Aorta (tissue), 5 donors: ENCODE results near the gene HEATR5A. TPM values are rescaled to one million over a fixed set of nuclear protein-coding genes. Genes with fewer than 3 reads are reported as not detected.

Source experiments
- ATAC-seq: fragments of 200-7000 bp; cut with Tn5 transposase; one replicate; pipeline ENCODE4 v1.9.1; 2022; ENCODE audit warnings: moderate library complexity; ENCODE audit not compliant: low FRiP score
- DNase-seq, 2 donors: peaks; one replicate each; pipeline ENCODE4 v3.0.0-alpha.2; 2020
- H3K27ac ChIP-seq, 2 donors: one replicate each; pipeline ENCODE4 v1.5.1; 2013; ENCODE audit warnings: low read length in 2 of 2, mild to moderate bottlenecking in 2 of 2, moderate library complexity in 2 of 2, control low read depth in 1 of 2, inconsistent platforms in 1 of 2, low read depth in 1 of 2
- H3K27me3 ChIP-seq, 2 donors: one replicate each; pipeline ENCODE4 v1.6.1; 2013; ENCODE audit warnings: control low read depth in 1 of 2, low read length in 1 of 2, mild to moderate bottlenecking in 1 of 2, moderate library complexity in 1 of 2; ENCODE audit not compliant: insufficient read depth in 2 of 2, control insufficient read depth in 1 of 2
- H3K36me3 ChIP-seq, 2 donors: one replicate each; pipeline ENCODE4 v1.6.1; 2013; ENCODE audit warnings: control low read depth in 1 of 2, low read length in 1 of 2, mild to moderate bottlenecking in 1 of 2; ENCODE audit not compliant: insufficient read depth in 2 of 2, control insufficient read depth in 1 of 2
- H3K4me1 ChIP-seq, 2 donors: one replicate each; pipeline ENCODE4 v1.6.1; 2013; ENCODE audit warnings: low read length in 2 of 2, control low read depth in 1 of 2, mild to moderate bottlenecking in 1 of 2, moderate library complexity in 1 of 2; ENCODE audit not compliant: insufficient read depth in 2 of 2, control insufficient read depth in 1 of 2
- H3K4me3 ChIP-seq, 2 donors: one replicate each; pipeline ENCODE4 v1.5.1; 2013; ENCODE audit warnings: low read length in 2 of 2, control low read depth in 1 of 2, mild to moderate bottlenecking in 1 of 2
- H3K9me3 ChIP-seq: one replicate; pipeline ENCODE4 v1.6.1; 2013; ENCODE audit warnings: mild to moderate bottlenecking, low read length; ENCODE audit not compliant: control insufficient read depth
- WGBS, 2 donors: extraction: QIAGEN DNeasy Blood & Tissue Kit; methylation state at CpG; one replicate each; pipeline ENCODE4 v1.1.7; 2013; 5-methylcytosine and 5-hydroxymethylcytosine counted together
- intact Hi-C, 2 donors: fragments of 100-400 bp; cut with DNase I; formaldehyde crosslinking; loops; one replicate each; pipeline versions ENCODE4 v1.14.2 to v1.15.0; 2022
- polyA plus RNA-seq, 2 donors: library from polyadenylated mRNA; stranded (reverse); fragments of 200-250 nt; gene quantifications; one replicate each; pipeline ENCODE4 v1.2.3, GENCODE V29; 2013
- total RNA-seq, 2 donors: library from RNA; stranded (reverse); fragmentation: NEBNext Ultra II Directional; extraction: Animal tissue kit (Norgen Biotek cat#: 25700); gene quantifications; one replicate each; pipeline ENCODE4 v1.2.1, GENCODE V29; 2021
- donor health status: healthy with polysubstance abuse.
- donor health status: Bipolar disorder and iron deficiency.
- donor health status: DM: no; HTN: no; CAD: no.
- donor health status: DM: no; HTN: no; CAD: no.
- donor health status: DM: yes; HTN: yes; CAD: no.

Gene HEATR5A
- total and polyA plus RNA-seq, 4 donors, result 7.5 to 53.0 (median 25.3) TPM

- H3K27me3 ChIP-seq, result no peaks in the 10 kb centered on the region
- H3K36me3 ChIP-seq, result no peaks in the 10 kb centered on the region
- no peak for ATAC-seq
- H3K4me3 ChIP-seq, result no peak overlapping the region
- DNase-seq, result no peak
- no peaks in the 10 kb centered on the region for H3K4me1 ChIP-seq
- no peaks in the 10 kb centered on the region for H3K9me3 ChIP-seq
- no peak overlapping the region for H3K27ac ChIP-seq
- WGBS, 2 donors, result 10 to 24% methylated on average over 1 of the region's 1 CpG
- intact Hi-C loops, result no loop called here
Measured at GRCh38 chr14:31418440-31418839, 1.9 kb downstream of the HEATR5A start.

DNA sequence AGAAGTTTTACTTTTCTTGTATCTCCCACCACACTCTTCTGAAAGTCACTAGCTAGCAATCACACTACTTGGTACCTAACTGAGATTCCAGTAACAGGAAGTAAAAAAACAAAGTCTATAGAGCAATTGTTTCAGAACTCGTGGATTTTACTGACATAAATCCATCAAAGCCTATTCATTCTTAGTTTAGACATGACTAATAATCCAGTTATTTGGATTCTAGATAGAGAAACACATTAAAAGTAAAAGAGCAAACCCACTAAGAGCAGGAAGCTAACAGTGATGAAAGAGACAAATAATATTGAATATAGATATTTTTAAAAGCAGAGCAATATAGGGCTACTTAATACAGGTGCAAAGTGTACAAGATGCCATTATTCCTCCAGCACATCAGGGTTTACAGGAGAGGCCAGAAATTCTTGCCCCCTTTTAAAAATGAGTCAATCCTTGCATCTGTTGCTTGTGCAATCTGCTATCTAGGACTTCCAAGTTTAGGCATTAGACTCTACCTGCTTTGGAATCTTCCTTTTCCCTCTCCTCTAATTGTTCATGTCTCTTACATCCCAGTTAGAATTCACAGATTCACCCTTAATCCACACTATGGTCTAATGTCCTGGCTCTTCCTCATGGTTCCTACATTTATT is 6.0 kb downstream of the HEATR5A start:
- DNase-seq (no peak), ATAC-seq (no peak)
- intact Hi-C loops, result no loop called here
- Histone ChIP-seq H3K27me3 (no peaks in the 10 kb centered on the region), H3K9me3 (no peaks in the 10 kb centered on the region), H3K27ac (no peak overlapping the region), H3K4me3 (no peak overlapping the region), H3K4me1 (no peaks in the 10 kb centered on the region), H3K36me3 (no peaks in the 10 kb centered on the region)
- WGBS, 2 donors, result 1 to 2% methylated on average over 1 of the region's 1 CpG

DNA sequence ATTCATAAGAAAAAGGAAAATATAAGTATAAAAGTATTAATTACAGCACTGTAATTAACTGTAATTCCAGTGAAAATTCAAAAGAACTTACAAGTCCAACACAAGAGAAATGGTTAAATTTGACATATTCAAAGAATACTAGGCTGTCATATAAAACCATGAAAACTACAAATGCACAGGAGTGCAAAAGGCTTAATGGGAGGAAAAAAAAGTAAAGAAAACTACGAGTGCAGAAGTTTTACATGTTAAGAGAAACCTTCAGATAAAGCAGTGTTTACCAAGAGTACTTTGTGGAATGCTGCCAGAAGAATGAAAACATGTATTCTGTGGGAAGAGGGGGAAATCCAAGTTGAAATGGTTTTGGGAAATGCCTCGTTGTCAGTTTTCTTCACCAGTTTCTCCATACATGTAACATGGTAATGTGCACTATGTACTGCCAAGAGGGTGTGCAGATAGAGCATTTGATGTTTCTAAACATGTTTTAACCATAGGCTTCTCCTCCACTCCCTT is 9.1 kb downstream of the HEATR5A start:
- Histone ChIP-seq H3K27me3 (no peaks in the 10 kb centered on the region), H3K4me3 (no peak overlapping the region), H3K9me3 (no peaks in the 10 kb centered on the region), H3K27ac (no peak overlapping the region), H3K4me1 (no peaks in the 10 kb centered on the region), H3K36me3 (no peaks in the 10 kb centered on the region)
- WGBS, 2 donors, result 2 to 3% methylated on average over 2 of the region's 2 CpGs
- ATAC-seq (no peak), DNase-seq (no peak)
- intact Hi-C loops, result no loop called here

DNA sequence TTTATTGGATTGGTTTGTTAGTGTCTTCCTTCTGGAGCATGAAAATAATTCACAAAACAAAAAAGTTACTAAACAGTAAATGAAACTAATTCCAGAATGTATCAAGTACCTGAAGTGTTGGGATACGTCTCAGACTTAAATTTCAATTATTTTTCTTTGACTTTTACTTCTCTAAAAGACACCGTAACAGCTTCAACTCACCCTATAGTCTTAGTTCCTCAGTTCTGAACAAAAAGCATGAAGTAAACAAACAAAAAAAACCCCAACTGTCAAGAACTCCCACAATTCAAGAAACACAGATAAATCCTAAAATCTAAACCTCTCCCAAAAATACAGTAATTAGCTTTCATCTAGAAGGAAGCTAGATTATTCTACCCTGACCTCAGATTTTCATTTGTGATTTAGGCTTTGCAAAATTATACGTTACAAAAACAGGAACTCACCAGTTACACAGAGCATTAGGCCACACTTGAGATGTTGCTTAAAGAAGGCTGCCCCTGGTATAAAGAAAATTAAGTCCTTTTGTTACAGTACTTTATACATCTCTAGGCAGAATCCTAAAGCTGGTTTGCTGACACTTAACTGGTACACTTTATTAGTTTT is 10.2 kb downstream of the HEATR5A start:
- Histone ChIP-seq H3K36me3 (no peaks in the 10 kb centered on the region), H3K4me3 (no peak overlapping the region), H3K4me1 (no peaks in the 10 kb centered on the region), H3K27me3 (no peaks in the 10 kb centered on the region), H3K9me3 (no peaks in the 10 kb centered on the region), H3K27ac (no peak overlapping the region)
- 82 to 86% methylated on average over 3 of the region's 3 CpGs for WGBS, 2 donors
- DNase-seq (no peak), ATAC-seq (no peak)
- intact Hi-C loops, result no loop called here

- Histone ChIP-seq H3K27me3 (no peaks in the 10 kb centered on the region), H3K4me1 (no peaks in the 10 kb centered on the region), H3K27ac (no peak overlapping the region), H3K9me3 (no peaks in the 10 kb centered on the region), H3K4me3 (no peak overlapping the region), H3K36me3 (no peaks in the 10 kb centered on the region)
- intact Hi-C loops, result loop anchor here in 1 of 2 donors (10.0 kb wide), 1 partner anchor 46 kb away; the partner anchor contains the start of gene DTD2
- 49 to 99% methylated on average over 1 of the region's 1 CpG for WGBS, 2 donors
- DNase-seq, result no peak
- ATAC-seq, result no peak
Measured at GRCh38 chr14:31408421-31408820, 11.9 kb downstream of the HEATR5A start.

- 85 to 86% methylated on average over 4 of the region's 4 CpGs for WGBS, 2 donors
- ATAC-seq, result no peak
- intact Hi-C loops, result loop anchor here in 1 of 2 donors (10.0 kb wide), 1 partner anchor 49 kb away; the partner anchor contains the start of gene DTD2
Measured at GRCh38 chr14:31405599-31406232, 14.6 kb downstream of the HEATR5A start.

DNA sequence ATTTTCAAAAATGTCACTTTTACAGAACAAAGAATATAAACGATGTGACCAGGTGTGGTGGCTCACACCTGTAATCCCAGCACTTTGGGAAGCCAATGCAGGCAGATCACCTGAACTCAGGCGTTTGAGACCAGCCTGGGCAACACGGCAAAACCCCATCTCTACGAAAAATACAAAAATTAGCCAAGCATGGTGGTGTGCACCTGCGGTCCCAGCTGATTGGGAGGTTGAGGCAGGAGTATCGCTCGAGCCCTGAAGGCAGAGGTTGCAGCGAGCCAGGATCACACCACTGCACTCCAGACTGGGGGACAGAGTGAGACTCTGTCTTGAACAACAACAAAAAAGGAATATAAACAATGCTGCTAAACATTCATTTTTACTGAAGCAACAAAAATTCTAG is 15.2 kb downstream of the HEATR5A start:
- Histone ChIP-seq H3K4me1 (peaks cover 0 to 1% of the 10 kb centered on the region in 2 donors), H3K4me3 (no peak overlapping the region), H3K27me3 (no peaks in the 10 kb centered on the region), H3K36me3 (peaks cover 0 to 4% of the 10 kb centered on the region in 2 donors), H3K9me3 (no peaks in the 10 kb centered on the region), H3K27ac (no peak overlapping the region)
- intact Hi-C loops, result loop anchor here in 1 of 2 donors (10.0 kb wide), 1 partner anchor 50 kb away; the partner anchor contains the start of gene DTD2
- DNase-seq, result no peak
- WGBS, 2 donors, result 97% methylated on average over 8 of the region's 8 CpGs
- no peak for ATAC-seq

More at GRCh38 chr14:31405599-31406232, 14.6 kb downstream of the HEATR5A start:
- Histone ChIP-seq H3K4me1 (peaks cover 0 to 1% of the 10 kb centered on the region in 2 donors), H3K27ac (no peak overlapping the region), H3K4me3 (no peak overlapping the region), H3K36me3 (peaks cover 0 to 4% of the 10 kb centered on the region in 2 donors), H3K27me3 (no peaks in the 10 kb centered on the region), H3K9me3 (no peaks in the 10 kb centered on the region)
- DNase-seq, result no peak

GRCh38 chr14:31403707-31404106 is 16.6 kb downstream of the HEATR5A start:
- Histone ChIP-seq H3K27me3 (no peaks in the 10 kb centered on the region), H3K36me3 (peaks cover 0 to 4% of the 10 kb centered on the region in 2 donors), H3K27ac (no peak overlapping the region), H3K4me1 (peaks cover 0 to 1% of the 10 kb centered on the region in 2 donors), H3K4me3 (no peak overlapping the region), H3K9me3 (no peaks in the 10 kb centered on the region)
- intact Hi-C loops, result loop anchor here in 1 of 2 donors (10.0 kb wide), 1 partner anchor 51 kb away; the partner anchor contains the start of gene DTD2
- WGBS, 2 donors, result 95 to 97% methylated on average over 3 of the region's 3 CpGs
- no peak for DNase-seq
- no peak for ATAC-seq
